Measurements from ENCODE around the gene ANKRD9. TPM values are rescaled to one million over a fixed set of nuclear protein-coding genes. Genes with fewer than 3 reads are reported as not detected.
"Not testable (repeated sequence)": the region's sequence is repeated elsewhere in the genome, so short reads cannot be mapped to it uniquely, and the experiment has no call there.

ANKRD9 gene
- total and polyA plus RNA-seq, 4 donors = 4.4 to 21.3 (median 8.3) TPM

- Histone ChIP-seq H3K27ac (ENCODE audit: low read depth in 1 of 2, low read length in 1 of 2) (no peak overlapping the region), H3K27me3 (ENCODE audit: control insufficient read depth in 3 of 3, insufficient read depth in 3 of 3, low read length in 2 of 3) (peaks cover 0 to 3% (median 0%) of the 10 kb centered on the region in 3 donors), H3K36me3 (ENCODE audit: control insufficient read depth in 4 of 4, insufficient read depth in 4 of 4, low read length in 4 of 4) (no peaks in the 10 kb centered on the region), H3K4me1 (ENCODE audit: control insufficient read depth in 5 of 5, insufficient read depth in 5 of 5, low read length in 5 of 5) (peaks cover 0 to 63% (median 23%) of the 10 kb centered on the region in 5 donors), H3K9me3 (ENCODE audit: control insufficient read depth in 4 of 4, insufficient read depth in 3 of 4, low read length in 3 of 4) (no peaks in the 10 kb centered on the region), H3K9ac (ENCODE audit: insufficient read depth in 1 of 2, low read length in 2 of 2) (no peak overlapping the region), H3K4me3 (no peak overlapping the region)
- 22 to 45% methylated on average over 26 to 43 of the region's 43 CpGs for WGBS, 2 donors
- no peak for TF ChIP-seq CTCF (IDR thresholded peaks at IDR 0.05; ENCODE audit: control extremely low read depth, extremely low read depth)
- DNase-seq (peak; percentile 40 to 65 (median 52)), ATAC-seq (ENCODE audit: insufficient read depth, low FRiP score) (peak; percentile 34)
Measured at GRCh38 chr14:102544046-102544746, 34.6 kb upstream of the ANKRD9 start.

GRCh38 chr14:102541771-102542170 lies 32.2 kb upstream of the ANKRD9 start:
- Histone ChIP-seq H3K9ac (ENCODE audit: insufficient read depth in 1 of 2, low read length in 2 of 2) (no peak overlapping the region), H3K36me3 (ENCODE audit: control insufficient read depth in 4 of 4, insufficient read depth in 4 of 4, low read length in 4 of 4) (no peaks in the 10 kb centered on the region), H3K9me3 (ENCODE audit: control insufficient read depth in 4 of 4, insufficient read depth in 3 of 4, low read length in 3 of 4) (no peaks in the 10 kb centered on the region), H3K27ac (ENCODE audit: low read depth in 1 of 2, low read length in 1 of 2) (no peak overlapping the region), H3K4me3 (no peak overlapping the region), H3K4me1 (ENCODE audit: control insufficient read depth in 5 of 5, insufficient read depth in 5 of 5, low read length in 5 of 5) (peaks cover 0 to 60% (median 21%) of the 10 kb centered on the region in 5 donors), H3K27me3 (ENCODE audit: control insufficient read depth in 3 of 3, insufficient read depth in 3 of 3, low read length in 2 of 3) (peaks cover 0 to 3% (median 0%) of the 10 kb centered on the region in 3 donors)
- TF ChIP-seq CTCF (IDR thresholded peaks at IDR 0.05; ENCODE audit: control extremely low read depth, extremely low read depth) = no peak
- ATAC-seq (ENCODE audit: insufficient read depth, low FRiP score) (no peak), DNase-seq (no peak)
- WGBS, 2 donors = 89 to 91% methylated on average over 10 of the region's 10 CpGs

DNA sequence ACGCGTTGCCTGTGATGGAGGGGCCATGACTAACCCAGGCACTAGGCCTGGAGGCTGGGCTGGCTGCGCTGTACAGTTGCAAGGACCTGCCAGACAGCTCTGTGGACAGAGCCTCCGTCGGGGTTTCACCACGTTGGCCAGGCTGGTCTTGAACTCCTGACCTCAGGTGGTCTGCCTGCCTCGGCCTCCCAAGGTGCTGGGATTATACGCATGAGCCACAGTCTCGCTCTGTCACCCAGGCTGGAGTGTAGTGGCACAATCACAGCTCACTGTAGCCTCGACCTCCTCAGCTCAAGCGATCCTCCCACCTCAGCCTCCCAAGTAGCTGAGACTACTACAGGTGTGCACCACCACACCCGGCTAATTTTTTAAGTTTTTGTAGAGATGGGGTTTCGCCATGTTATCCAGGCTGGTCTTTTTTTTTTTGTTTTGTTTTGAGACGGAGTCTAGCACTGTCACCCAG lies 31.5 kb upstream of the ANKRD9 start:
- H3K27me3 ChIP-seq (ENCODE audit: control insufficient read depth in 3 of 3, insufficient read depth in 3 of 3, low read length in 2 of 3); ATAC-seq (ENCODE audit: insufficient read depth, low FRiP score); H3K9me3 ChIP-seq (ENCODE audit: control insufficient read depth in 4 of 4, insufficient read depth in 3 of 4, low read length in 3 of 4); H3K36me3 ChIP-seq (ENCODE audit: control insufficient read depth in 4 of 4, insufficient read depth in 4 of 4, low read length in 4 of 4); H3K4me3 ChIP-seq; H3K9ac ChIP-seq (ENCODE audit: insufficient read depth in 1 of 2, low read length in 2 of 2); H3K27ac ChIP-seq (ENCODE audit: low read depth in 1 of 2, low read length in 1 of 2); DNase-seq: not testable (repeated sequence)
- 93 to 96% methylated on average over 14 of the region's 14 CpGs for WGBS, 2 donors
- H3K4me1 ChIP-seq (ENCODE audit: control insufficient read depth in 5 of 5, insufficient read depth in 5 of 5, low read length in 5 of 5) = peaks cover 0 to 57% (median 21%) of the 10 kb centered on the region in 5 donors

DNA sequence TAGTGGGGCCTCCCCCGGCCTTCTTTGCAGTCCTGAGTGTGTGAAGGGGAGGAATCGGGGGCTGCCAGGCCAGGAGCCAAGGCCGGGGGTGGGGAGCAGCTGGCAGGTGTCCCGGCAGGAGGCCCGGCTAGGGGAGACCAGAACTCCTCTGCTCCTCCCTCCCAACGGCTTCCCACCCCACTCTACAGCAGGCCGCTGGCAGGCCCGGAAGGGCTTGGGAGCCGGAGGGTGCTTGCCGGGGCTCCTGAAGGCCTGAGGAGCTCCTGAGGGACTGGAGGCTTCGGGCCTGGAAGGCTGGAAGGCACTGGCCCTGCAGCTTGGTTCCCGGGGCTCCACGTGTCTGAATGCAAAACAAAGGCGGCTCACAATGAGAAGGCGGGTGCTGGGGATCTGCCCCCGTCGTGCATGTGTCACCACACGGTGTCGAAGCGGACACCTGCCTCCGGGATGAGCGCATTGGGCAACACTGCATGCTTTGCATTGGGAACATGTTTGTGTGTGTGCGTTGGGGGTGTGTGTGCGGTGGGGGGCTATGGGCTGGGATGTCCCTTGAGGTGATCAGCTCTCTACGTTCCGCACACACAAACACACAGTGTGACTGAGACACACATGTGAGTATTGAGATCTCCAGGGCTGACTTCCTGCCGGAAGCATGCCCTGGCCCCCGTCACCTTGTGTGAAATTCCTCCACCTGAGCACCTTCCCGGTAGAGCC lies 30.9 kb upstream of the ANKRD9 start:
- peak overlapping the region; percentile 21 to 67 for H3K9ac ChIP-seq (ENCODE audit: insufficient read depth in 1 of 2, low read length in 2 of 2)
- no peak overlapping the region for H3K27ac ChIP-seq (ENCODE audit: low read depth in 1 of 2, low read length in 1 of 2)
- H3K9me3 ChIP-seq (ENCODE audit: control insufficient read depth in 4 of 4, insufficient read depth in 3 of 4, low read length in 3 of 4) = no peaks in the 10 kb centered on the region
- DNase-seq (peak; percentile 95 to 96 (median 96)), ATAC-seq (ENCODE audit: insufficient read depth, low FRiP score) (no peak)
- H3K27me3 ChIP-seq (ENCODE audit: control insufficient read depth in 3 of 3, insufficient read depth in 3 of 3, low read length in 2 of 3) = peaks cover 0 to 3% (median 0%) of the 10 kb centered on the region in 3 donors
- 55 to 58% methylated on average over 29 of the region's 29 CpGs for WGBS, 2 donors
- no peak overlapping the region for H3K4me3 ChIP-seq
- TF ChIP-seq CTCF (IDR thresholded peaks at IDR 0.05; ENCODE audit: control extremely low read depth, extremely low read depth) = no peak
- no peaks in the 10 kb centered on the region for H3K36me3 ChIP-seq (ENCODE audit: control insufficient read depth in 4 of 4, insufficient read depth in 4 of 4, low read length in 4 of 4)
- peaks cover 0 to 51% (median 18%) of the 10 kb centered on the region in 5 donors for H3K4me1 ChIP-seq (ENCODE audit: control insufficient read depth in 5 of 5, insufficient read depth in 5 of 5, low read length in 5 of 5)
